ENCODE data around the gene TMEM178A.

Gene TMEM178A

DNA sequence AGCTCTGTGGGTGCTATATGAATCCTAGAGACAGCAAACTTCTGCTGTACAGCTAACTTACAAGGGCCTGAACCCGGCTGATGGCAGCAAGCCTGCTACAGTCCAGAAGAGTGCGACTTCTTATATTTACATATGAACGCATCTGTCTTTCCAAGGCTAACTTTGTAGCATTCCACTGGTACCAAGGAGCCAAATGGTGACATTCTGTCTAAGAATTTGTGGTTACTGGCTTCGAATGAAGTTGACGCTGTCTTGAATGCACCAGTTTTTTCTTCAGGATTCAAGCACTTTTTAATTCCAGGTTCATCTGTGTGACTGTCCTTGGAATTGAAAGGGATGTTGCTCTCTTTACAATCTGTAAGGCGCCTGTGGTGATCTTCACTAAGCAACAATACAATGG is 70.9 kb downstream of the TMEM178A start:
- in situ Hi-C loops (cut with MboI; ENCODE audit: low sequenced_read_pairs), result no loop called here

DNA sequence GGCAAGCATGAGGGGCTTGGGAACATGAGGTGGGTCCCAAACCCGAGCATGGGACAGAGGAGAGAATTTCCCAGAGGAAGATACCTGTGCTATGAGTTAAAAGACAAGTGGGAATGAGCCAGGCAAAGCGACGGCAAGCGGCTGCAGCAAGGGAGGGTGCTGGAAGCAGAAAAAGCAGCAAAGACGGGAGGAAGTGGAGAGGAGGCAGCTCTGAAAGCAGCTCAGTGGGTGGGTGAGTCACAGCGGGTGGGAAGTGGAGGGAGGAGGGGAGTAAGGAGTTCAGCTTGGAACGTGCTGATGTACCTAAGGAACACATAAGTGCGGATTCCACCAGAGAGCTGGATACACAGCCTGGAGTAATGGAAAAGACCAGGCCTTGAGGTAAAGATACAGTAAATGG is 71.9 kb downstream of the TMEM178A start:
- in situ Hi-C loops (cut with MboI; ENCODE audit: low sequenced_read_pairs), result no loop called here

DNA sequence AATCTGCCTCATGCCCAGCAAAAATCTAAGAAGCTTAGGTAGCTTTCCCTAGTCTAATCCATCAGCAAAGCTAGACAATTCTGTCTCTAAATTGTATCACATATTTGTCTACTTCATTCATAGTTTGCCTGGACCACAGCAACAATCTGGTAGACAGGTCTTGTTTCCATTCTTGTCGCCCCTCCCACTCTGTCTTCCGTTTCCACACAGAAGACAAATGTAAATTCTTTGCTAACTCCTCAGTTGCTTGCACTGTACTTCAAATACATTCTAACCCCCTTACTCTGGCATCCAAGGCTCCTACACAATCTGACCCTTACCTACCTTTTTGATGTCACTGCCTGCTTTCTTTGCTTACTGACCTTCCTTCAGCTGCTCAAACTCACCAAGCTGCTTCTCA is 73.2 kb downstream of the TMEM178A start:
- in situ Hi-C loops (cut with MboI; ENCODE audit: low sequenced_read_pairs), result no loop called here

DNA sequence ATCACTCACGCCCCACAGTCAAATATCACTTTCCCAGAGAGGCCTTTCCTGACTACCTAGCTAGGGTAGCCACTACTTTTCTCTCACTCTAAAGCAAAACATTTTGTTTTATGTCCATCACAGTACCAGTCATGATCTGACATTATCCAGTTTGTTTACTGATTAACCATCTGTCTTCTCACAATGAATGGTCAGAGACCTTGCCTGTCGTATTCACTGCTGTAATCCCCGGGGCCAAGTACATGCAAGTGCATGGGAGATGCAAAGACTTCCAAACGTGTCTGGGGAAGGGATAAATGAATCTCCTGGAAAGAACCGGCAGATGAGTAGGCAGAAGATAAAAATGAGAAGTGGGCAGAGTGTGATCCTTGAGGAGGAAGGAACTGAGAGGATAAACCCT is 73.7 kb downstream of the TMEM178A start:
- in situ Hi-C loops (cut with MboI; ENCODE audit: low sequenced_read_pairs), result no loop called here

DNA sequence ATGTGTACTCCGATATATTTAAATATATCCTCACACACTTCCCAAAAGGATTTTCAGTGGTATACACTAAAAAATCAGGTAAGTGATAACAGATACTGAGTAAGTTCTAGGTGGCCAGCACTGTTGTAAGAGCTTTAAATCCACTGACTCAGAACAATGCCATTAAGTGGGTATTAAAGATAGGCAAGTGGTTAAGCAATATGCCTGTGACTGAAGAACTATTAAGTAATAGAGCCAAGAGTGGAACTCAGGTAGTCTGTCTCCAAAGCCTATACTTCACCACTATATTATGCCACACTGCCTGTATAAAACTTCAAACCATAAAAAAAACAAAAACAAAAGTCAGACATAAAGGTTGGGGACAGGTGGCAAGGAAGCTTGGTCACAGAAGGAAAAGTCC is 76.2 kb downstream of the TMEM178A start:
- in situ Hi-C loops (cut with MboI; ENCODE audit: low sequenced_read_pairs), result no loop called here

DNA sequence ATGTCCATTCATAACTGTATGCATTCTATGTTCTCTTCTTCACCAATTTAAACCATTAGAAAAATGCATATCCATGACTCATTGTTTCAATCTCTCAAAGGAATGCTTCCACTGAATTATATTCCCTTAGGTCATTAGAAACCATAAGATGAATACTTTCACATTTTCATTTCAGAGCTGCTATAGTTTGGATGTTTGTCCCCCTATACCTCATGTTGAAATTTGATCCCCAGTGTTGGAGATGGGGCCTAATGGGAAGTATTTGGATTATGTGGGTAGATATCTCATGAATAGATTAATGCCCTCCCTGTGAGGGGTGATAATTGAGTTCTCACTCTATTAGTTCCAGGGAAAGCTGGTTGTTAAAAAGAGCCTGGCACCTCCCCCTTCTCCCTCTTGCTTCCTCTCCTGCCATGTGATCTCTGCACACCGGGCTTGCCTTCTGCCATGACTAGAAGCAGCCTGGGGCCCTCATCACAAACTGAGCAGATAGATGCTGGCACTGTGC is 77.6 kb downstream of the TMEM178A start:
- in situ Hi-C loops (cut with MboI; ENCODE audit: low sequenced_read_pairs), result no loop called here

DNA sequence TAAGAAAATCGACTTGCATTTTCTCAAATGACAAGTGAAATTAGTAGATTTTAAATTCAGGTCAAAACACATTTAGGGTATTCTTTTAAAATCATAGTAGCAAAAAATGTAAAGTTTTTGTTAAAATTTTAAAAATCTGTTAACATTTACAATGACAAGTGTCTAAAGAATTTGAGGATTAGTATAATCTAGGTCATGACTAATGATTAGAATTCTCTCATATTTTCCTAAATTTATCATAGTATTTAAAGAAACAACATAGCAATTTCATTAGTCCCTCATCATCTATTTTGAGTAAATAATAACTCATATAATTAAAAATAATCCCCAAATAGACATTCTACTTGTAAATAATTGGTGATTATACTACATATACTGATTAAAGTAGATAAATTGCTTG is 89.7 kb downstream of the TMEM178A start:
- in situ Hi-C loops (cut with MboI; ENCODE audit: low sequenced_read_pairs), result no loop called here

DNA sequence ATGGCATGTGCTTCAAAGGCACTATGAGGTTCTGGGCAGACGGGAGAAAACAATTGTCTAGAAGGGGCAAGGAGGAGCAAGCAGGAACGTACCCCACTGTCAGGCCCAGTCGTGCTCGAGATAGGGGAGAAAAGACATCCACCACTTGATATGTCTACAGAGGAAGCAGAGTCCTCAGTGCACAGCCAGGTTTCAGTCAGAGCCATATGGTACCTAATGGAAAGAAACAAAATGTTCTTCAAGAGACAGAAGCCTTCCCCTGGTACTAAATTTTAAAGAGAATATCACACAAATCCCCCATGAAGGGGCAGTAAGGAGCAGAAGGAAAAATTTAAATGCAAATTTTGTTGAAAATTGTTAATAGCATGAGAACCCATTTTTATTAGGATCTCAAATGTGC is 91.4 kb downstream of the TMEM178A start:
- in situ Hi-C loops (cut with MboI; ENCODE audit: low sequenced_read_pairs), result no loop called here

DNA sequence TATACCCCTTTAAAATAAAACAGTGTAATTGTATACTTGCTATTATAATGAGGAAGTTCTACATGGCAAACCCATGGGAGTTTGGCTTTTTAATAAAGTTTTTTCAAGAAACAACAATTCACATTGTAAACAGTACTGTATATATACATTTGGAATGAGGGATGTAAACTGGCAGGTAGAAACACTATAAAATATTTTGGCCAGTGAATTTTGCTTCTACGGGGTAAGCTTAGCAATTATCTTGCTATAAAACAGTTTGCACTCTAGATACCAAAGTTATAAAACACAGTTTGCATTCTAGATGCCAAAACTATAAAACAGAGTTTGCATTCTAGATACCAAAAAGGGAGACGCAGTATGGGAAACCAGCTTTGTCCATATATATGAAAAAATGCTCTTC is 96.7 kb downstream of the TMEM178A start:
- in situ Hi-C loops (cut with MboI; ENCODE audit: low sequenced_read_pairs), result no loop called here
